Stimulated activated memory B cell treated with anti-CD40 and anti-IgM and Interleukin-4, amounts not matched to agents 10 μg/mL and 1 μg/mL and 100 μg/mL, for 72 hours (primary cell): ENCODE results near the gene PNKD.

Experiments used
- ATAC-seq: fragments of 150-1000 bp; cut with Tn5 transposase; 2 replicates; pipeline ENCODE4 v1.10.0; 2021
- H3K27ac Mint-ChIP-seq: one replicate; pipeline ENCODE4 v1.8.0; 2022; ENCODE audit warnings: mild to moderate bottlenecking, mixed read lengths
- H3K27me3 Mint-ChIP-seq: one replicate; pipeline ENCODE4 v1.8.0; 2022; ENCODE audit warnings: mixed read lengths
- H3K36me3 Mint-ChIP-seq: one replicate; pipeline ENCODE4 v1.8.0; 2022; ENCODE audit warnings: mixed read lengths
- H3K4me1 Mint-ChIP-seq: one replicate; pipeline ENCODE4 v1.8.0; 2022; ENCODE audit warnings: mixed read lengths
- H3K4me3 Mint-ChIP-seq: one replicate; pipeline ENCODE4 v1.8.0; 2022; ENCODE audit warnings: mild to moderate bottlenecking, moderate library complexity, mixed read lengths
- H3K9me3 Mint-ChIP-seq: one replicate; pipeline ENCODE4 v1.8.0; 2022; ENCODE audit warnings: mixed read lengths

Gene PNKD

DNA sequence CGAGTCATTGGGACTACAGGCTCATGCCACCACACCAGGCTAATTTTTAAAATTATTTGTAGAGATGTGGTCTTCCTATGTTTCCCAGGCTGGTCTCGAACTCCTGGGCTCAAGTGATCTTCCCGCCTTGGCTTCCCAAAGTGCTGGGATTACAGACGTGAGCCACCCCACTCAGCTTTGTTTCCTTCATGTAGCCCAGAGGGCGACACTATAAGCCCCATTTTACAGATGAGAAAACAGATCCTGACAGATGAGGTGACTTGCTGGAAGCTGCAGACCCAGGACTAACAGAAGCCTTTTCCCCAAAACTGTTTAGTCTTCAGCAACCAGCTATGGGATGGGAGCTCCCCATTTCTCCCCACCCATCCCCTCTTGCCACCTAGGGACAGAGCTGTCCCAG, 122.1 kb downstream of the PNKD start:
- H3K27ac Mint-ChIP-seq = no peak overlapping the region
- no peak overlapping the region for H3K4me3 Mint-ChIP-seq
- no peak for ATAC-seq
- H3K36me3 Mint-ChIP-seq = no peaks in the 10 kb centered on the region
- H3K9me3 Mint-ChIP-seq = no peaks in the 10 kb centered on the region
- peaks cover 3% of the 10 kb centered on the region for H3K27me3 Mint-ChIP-seq
- peaks cover 34% of the 10 kb centered on the region for H3K4me1 Mint-ChIP-seq

DNA sequence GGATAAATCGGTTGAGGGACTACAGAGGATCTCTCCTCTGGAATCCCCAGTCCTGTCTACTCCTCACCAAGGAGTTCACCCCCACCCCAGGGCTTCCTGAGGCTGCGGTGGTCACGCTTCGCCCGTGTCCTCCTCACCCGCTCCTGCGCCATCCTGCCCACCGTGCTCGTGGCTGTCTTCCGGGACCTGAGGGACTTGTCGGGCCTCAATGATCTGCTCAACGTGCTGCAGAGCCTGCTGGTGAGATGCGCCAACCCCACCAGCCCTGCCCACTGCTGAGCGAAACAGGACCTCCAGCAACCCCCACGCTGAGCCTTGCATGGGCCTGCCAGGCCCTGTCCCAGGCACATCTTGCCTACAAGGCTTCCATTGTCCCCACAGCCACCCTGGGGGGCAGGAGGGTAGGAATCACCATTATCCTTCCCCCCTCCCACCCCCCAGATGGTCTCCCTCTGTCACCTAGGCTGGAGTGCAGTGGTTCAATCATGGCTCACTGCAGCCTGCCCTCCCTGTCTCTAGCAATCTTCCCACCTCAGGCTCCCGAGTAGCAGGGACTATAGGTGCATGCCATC, 122.7 kb downstream of the PNKD start:
- Mint-ChIP-seq H3K4me3 (no peak overlapping the region), H3K4me1 (peaks cover 39% of the 10 kb centered on the region), H3K36me3 (no peaks in the 10 kb centered on the region), H3K27me3 (peaks cover 8% of the 10 kb centered on the region), H3K9me3 (no peaks in the 10 kb centered on the region), H3K27ac (peak overlapping the region; percentile 51)
- ATAC-seq = no peak

DNA sequence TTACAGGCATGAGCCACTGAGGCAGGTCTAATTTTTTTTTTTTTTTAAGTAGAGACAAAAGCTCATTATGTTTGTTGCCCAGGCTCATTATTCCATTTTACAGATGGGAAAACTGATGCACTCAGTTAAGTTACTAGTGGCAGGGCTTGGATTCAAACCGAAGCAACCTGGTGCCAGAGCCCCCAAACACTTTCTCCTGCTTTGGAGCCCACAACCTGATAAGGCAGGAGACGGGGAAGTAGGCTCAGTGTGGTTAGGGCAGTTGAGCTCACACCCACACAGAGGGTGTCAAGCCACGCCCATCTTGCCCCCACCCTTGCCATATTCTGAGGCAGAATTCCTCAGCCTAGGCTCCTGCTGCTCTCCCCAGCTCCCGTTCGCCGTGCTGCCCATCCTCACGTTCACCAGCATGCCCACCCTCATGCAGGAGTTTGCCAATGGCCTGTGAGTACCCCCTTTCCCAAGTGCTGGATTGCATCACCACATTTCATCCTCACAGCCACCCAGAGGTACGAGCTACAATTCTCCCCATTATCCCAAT, 123.5 kb downstream of the PNKD start:
- Mint-ChIP-seq H3K36me3 (no peaks in the 10 kb centered on the region), H3K27me3 (peaks cover 9% of the 10 kb centered on the region), H3K4me3 (no peak overlapping the region), H3K9me3 (no peaks in the 10 kb centered on the region), H3K4me1 (peaks cover 43% of the 10 kb centered on the region), H3K27ac (peak overlapping the region; percentile 98)
- ATAC-seq = no peak

DNA sequence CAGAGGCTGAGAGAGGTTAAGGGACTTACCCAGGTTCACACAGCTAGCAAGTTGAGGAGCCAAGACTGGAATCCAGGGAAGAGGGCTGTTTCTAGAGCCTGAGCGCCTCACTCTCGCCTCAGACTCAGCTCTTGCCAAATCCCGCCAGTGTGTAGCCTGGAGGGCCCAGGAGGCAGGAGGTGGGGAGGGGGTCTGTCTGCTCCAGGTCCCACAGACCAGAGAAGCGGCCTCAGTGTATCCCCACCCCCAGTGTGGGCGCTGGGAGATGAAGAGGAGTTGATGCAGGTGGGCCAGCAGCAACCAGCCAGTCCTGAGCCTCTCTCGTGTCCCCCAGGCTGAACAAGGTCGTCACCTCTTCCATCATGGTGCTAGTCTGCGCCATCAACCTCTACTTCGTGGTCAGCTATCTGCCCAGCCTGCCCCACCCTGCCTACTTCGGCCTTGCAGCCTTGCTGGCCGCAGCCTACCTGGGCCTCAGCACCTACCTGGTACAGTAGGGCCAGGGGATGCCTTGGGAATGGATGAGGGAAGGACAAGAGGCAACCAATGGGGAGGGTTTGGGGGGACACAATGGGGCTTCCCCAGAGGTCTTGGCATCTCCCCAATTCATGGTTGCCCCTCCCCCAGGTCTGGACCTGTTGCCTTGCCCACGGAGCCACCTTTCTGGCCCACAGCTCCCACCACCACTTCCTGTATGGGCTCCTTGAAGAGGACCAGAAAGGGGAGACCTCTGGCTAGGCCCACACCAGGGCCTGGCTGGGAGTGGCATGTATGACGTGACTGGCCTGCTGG, 124.2 kb downstream of the PNKD start:
- peaks cover 47% of the 10 kb centered on the region for H3K4me1 Mint-ChIP-seq
- ATAC-seq = no peak
- peak overlapping the region; percentile 98 for H3K27ac Mint-ChIP-seq
- peak overlapping the region; percentile 29 for H3K4me3 Mint-ChIP-seq
- H3K36me3 Mint-ChIP-seq = no peaks in the 10 kb centered on the region
- H3K9me3 Mint-ChIP-seq = no peaks in the 10 kb centered on the region
- peaks cover 9% of the 10 kb centered on the region for H3K27me3 Mint-ChIP-seq

DNA sequence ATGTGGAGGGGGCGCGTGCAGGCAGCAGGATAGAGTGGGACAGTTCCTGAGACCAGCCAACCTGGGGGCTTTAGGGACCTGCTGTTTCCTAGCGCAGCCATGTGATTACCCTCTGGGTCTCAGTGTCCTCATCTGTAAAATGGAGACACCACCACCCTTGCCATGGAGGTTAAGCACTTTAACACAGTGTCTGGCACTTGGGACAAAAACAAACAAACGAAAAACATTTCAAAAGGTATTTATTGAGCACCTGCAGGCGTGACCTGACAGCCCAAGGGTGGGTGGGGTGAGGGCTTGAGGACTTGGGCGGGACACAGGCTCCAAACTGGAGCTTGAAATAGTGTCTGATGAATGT, 124.7 kb downstream of the PNKD start:
- Mint-ChIP-seq H3K27me3 (peaks cover 9% of the 10 kb centered on the region), H3K9me3 (no peaks in the 10 kb centered on the region), H3K4me3 (peak overlapping the region; percentile 29), H3K36me3 (no peaks in the 10 kb centered on the region), H3K27ac (peak overlapping the region; percentile 98), H3K4me1 (peaks cover 47% of the 10 kb centered on the region)
- no peak for ATAC-seq

DNA sequence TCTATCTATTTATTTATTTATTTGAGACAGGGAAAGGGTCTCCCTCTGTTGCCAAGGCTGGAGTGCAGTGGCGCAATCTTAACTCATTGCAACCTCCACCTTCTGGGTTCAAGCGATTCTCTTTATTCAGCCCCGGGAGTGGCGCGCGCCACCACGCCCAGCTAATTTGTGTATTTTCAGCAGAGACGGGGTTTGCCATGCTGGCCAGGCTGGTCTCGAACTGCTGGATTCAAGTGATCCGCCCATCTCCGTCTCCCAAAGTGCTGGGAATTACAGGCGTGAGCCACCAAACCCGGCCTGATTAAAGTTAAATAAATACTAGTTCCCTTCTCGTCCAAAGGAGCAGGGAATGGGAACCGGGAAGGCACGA, 125.1 kb downstream of the PNKD start:
- Mint-ChIP-seq H3K27me3 (peaks cover 9% of the 10 kb centered on the region), H3K4me1 (peaks cover 47% of the 10 kb centered on the region), H3K36me3 (no peaks in the 10 kb centered on the region), H3K9me3 (no peaks in the 10 kb centered on the region), H3K27ac (peak overlapping the region; percentile 98), H3K4me3 (peak overlapping the region; percentile 97)
- ATAC-seq = no peak

GRCh38 chr2:218395826-218396687, 125.7 kb downstream of the PNKD start:
- Mint-ChIP-seq H3K4me1 (peaks cover 49% of the 10 kb centered on the region), H3K36me3 (no peaks in the 10 kb centered on the region)

More at GRCh38 chr2:218395826-218396687, 125.7 kb downstream of the PNKD start:
- Mint-ChIP-seq H3K9me3 (no peaks in the 10 kb centered on the region), H3K27ac (peak overlapping the region; percentile 98), H3K4me3 (peak overlapping the region; percentile 97), H3K27me3 (peaks cover 9% of the 10 kb centered on the region)
- peak; percentile 86 for ATAC-seq
